Measurements from ENCODE around the gene MGME1.

The MGME1 gene

GRCh38 chr20:17968366-17969277, at the start of gene MGME1, which contains the start of gene SNX5:
Gene MGME1 (plus strand): TSS chr20:17969018. CDS start chr20:17969860, 842 bp downstream.
Gene SNX5 (minus strand): TSS chr20:17968794. CDS start chr20:17968425, 369 bp downstream.
- peak; percentile 95 for DNase-seq

DNA sequence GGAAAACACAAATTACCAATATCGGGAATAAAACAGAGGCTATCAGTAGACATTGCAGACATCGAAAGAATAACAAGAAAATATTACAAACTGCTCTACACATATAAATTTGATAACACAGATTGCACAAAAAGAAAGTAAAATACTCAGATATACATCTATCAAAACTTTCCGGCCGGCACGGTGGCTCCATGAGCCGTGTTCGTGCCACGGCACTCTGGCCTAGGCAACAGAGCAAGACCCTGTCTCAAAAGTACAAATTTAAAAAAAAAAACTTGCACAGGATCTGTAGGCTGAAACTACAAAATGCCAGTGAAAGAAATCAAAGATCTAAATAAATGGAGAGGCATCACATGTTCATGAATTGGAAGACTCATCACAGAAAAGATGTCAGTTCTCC, 49.7 kb upstream of the MGME1 start:
- no peak for DNase-seq

GRCh38 chr20:17921774-17922173, 47.0 kb upstream of the MGME1 start:
- DNase-seq, result no peak

GRCh38 chr20:17925141-17925939, 43.5 kb upstream of the MGME1 start:
- DNase-seq, result no peak

DNA sequence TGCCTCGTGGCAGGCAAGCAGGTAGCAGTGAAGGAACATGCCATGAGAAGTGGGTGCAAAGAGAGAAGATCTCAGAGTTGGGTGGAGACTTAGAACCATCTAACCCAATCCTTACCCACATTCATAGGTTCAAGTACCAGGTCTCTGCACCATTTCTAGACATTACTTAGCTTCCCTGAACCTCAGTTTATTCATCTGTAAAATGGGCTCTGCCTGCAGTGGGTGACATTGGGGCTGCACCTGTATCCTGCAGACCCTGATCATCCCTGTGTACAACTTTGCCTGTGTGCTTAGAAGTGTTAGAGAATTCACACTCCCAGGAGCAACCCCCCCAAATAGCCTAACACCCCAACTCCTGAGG, 42.9 kb upstream of the MGME1 start:
- no peak for DNase-seq

DNA sequence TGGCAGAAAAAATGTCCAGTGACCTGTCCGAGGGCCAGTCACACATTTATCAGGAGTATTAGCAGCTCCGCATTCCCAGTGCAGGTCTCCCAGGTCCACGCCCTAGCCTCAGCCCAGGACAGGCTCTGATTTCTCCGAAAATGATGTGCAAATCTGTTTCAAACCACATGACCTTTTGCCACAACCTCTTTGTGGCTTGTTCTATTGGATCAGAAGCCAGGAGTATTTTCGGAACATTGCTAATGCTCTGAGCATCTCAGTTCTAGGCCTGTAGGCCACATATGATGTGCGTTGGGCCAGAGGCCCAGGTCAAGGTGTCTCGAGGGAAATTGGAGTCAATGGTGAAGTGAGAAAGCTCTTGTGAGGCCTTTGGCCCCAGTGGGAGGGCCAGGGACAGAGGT, 40.6 kb upstream of the MGME1 start:
- no peak for DNase-seq

DNA sequence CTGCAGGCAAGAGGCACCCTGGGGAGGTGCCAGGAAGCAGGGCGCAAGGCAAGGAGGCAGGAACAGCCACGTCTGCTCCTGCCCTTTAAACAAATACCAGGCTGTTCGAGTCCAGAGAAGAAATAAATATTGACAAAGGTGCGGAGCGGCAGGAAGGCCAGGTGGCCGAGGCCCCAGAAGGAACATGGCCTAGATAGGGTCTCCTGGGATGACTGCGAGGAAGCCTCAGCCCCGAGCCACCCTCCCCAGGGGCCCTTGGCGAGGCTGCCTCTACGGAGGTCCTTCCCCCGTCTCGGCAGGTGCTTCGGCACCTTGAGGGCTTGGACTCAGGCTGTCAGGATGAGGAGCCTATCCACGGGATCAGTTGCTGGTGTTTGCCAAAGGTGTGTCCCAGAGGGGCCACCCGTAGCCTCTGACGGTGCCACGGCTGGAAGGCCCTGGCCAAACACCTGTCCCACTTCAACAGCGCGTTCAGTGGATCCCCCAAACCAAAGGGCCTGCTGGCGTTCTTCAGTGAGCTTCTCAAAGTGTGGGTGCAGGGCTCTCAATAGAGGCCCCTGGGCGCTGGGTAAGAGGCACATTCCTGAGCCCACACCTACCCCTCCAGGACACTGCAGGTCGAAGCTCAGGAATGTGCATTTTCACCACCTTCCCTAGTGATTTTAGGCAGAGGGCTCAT, 40.0 kb upstream of the MGME1 start:
- DNase-seq, result no peak

GRCh38 chr20:17931513-17931912, 37.3 kb upstream of the MGME1 start:
- no peak for DNase-seq

- no peak for DNase-seq
Measured at GRCh38 chr20:17932396-17932795, 36.4 kb upstream of the MGME1 start.

DNA sequence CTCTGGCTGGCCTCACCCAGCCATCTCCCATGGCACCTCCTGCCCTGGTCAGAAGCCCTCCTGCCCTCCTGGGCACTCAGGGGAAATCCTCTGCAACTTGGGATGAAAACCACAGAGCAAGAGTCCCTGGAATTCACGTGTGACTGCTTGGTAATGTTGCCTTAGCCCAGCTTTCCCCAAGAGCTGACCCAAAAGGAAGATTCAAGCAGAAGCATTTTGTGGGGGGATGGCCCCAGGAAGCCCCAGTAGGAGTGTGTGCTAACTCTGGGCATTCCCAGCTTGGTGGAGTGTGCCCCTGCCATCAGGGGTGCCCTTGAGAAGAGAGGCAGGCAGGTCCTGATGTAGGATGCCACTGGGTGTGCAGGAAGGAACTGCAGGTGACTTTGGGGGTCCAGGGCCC, 35.7 kb upstream of the MGME1 start:
- no peak for DNase-seq

GRCh38 chr20:17933711-17934110, 35.1 kb upstream of the MGME1 start:
- DNase-seq, result no peak

DNA sequence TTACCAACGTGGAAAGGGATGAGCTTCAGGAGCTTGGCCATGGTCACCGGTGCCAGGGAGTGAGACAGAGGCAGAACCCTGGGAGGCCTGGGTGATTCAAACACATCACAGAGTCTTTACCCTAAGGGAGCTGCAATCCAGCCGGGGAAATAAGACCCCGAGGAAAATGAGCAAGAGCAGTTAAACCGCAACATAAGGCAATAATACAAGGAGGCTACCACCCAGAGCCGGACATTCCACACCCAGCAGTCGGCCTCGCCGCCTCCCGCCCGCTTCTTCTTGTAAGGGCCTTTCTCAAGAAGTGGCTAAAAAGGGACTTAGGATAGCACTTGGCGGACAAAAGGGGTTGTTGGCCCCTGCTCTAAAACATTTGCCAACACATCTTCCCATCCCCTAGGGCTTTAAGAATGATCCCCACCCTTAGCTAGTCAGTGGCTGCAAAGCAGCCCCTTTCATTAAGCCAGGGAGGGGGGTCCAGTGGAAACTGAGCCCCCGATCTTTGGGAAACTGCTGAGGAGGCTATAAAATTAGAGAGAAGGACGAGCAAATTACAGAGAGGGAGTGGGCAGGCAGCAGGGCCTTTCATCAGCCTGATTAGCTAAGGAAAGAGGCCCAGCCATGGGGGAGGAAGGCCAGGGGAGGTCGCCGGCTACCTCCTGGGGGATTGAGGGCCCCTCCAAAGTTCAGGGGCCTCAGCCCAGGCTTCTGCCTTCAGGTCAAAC, 34.5 kb upstream of the MGME1 start:
- DNase-seq, result no peak

- DNase-seq, result no peak
Measured at GRCh38 chr20:17935186-17935585, 33.6 kb upstream of the MGME1 start.

DNA sequence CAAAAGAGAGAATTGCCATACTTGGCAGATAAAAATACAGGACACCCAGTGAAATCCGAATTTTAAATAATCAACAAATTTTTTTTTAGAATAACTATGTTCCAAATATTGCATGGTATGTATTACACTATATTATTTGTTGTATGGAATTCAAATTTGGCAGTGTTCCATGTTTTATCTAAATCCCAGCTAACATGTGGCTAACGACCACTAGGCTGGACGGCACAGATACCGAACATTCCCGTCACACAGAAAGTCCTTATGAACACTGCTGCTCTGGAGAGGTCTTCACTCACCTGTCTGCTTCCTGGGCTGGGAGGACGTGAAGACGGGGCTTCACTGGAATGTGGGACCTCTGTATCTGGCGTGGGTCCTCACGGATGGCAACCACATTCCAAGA, 33.1 kb upstream of the MGME1 start:
- no peak for DNase-seq

- DNase-seq, result no peak
Measured at GRCh38 chr20:17936286-17936760, 32.5 kb upstream of the MGME1 start.

- no peak for DNase-seq
Measured at GRCh38 chr20:17936761-17937732, 31.8 kb upstream of the MGME1 start.

GRCh38 chr20:17938871-17939619, 29.8 kb upstream of the MGME1 start:
- DNase-seq, result no peak

GRCh38 chr20:17939622-17940223, 29.1 kb upstream of the MGME1 start:
- no peak for DNase-seq

GRCh38 chr20:17940224-17940971, 28.4 kb upstream of the MGME1 start:
- no peak for DNase-seq

All from GF-D8 (cell line).